HG03045 (cell line): ENCODE data around the gene RPL13.

ENCODE experiments used
- ATAC-seq: cut with Tn5 transposase; IDR thresholded peaks from one replicate; pipeline ENCODE4 v1.9.1; 2021; ENCODE audit warnings: mild to moderate bottlenecking, moderate library complexity; ENCODE audit not compliant: unreplicated experiment

The RPL13 gene

DNA sequence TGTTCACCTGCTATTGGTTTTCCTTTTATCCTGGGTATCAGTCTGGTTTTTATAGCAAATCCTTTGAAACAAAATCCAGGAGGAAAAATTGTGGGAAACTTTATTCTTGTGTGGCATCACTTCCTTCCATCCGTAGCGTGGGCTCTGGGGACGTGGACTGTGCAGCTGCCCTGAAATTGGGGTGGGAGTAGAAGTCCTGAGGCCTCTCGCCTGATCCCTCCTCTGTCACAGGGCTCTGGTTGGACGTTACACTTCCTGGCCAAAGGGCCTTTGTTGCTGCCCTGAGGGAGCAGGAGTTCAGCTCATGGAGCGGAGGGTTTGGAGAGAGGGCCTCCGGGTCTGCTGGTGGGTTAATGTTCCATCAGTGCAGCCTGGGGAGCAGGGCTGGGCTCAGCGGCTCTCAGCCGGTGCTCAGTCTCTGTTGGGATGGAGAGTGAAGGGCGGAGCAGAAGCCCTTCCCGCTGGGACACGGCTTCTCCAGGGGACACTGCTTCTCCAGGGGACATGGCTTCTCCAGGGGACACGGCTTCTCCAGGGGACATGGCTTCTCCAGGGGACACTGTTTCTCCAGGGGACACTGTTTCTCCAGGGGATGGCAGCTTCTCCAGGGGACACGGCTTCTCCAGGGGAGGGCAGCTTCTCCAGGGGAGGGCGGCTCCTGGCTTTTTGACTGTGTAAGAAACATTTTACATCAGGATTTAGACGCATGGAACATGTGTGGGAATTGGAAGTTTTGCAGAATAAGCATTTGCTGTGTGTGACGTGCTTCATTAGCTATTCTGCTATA lies 15.2 kb upstream of the RPL13 start:
- ATAC-seq: no peak

DNA sequence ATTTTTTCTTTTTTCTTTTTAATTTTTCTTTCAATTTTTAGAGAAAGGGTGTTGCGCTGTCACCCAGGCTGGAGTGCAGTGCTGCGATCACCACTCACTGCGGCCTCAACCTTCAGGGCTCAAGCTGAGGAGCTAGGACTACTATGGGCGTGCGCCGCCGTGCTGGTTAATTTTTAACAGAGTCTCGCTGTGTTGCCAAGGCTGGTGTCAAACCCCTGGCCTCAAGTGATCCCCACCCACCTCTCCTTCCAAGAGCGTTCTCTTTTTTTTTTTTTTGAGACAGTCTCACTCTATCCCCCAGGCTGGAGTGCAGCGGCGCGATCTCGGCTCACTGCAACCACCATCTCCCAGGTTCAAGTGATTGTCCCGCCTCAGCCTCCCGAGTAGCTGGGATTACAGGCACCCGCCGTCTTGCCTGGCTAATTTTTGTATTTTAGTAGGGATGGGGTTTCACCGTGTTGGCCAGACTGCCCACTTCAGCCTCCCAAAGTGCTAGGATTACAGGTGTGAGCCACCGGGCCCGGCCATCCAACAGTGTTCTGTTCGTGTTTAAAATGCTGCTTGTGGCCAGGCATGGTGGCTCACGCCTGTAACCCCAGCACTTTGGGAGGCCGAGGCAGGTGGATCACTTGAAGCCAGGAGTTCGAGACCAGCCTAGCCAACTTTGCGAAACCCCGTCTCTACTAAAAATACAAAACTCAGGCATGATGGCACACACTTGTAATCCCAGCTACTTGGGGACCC lies 14.5 kb upstream of the RPL13 start:
- ATAC-seq: no peak

DNA sequence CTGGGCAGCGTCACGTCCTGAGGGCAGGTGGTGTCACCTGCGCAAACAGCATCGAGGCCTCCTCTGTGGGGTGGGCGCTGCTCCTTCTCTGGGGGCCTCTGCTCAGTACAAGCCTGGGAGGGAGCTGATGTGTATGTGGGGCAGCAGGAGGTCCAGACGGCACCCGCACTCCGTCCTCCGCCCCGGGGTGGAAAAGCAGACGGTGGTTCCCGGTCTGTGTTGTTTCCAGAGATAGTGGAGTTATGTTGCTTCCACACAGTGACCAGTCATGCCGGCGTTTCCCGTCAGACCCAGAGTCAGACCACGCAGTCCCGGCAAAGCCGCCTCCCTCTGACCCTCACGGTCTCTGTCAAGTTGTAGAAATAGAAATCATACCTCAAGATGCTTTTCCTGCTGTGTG lies 13.7 kb upstream of the RPL13 start:
- no peak for ATAC-seq

DNA sequence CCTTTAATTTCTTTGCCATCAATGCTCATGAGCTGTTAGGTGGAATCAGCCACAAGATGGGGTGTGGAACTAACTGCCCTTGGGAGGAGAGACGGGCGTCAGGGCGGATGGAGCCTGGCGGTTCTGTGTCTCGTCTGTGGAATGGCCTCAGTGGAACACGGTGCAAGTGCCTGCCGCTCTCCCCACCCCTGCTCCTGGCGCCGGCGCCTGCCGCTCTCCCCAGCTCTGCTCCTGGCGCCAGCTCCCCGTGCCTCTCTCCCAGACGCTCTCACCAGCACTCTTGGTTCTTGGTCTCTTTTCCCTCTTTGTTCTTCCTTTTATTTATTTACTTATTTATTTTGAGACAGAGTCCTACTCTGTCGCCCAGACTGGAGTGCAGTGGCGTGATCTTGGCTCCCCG lies 13.2 kb upstream of the RPL13 start:
- no peak for ATAC-seq

DNA sequence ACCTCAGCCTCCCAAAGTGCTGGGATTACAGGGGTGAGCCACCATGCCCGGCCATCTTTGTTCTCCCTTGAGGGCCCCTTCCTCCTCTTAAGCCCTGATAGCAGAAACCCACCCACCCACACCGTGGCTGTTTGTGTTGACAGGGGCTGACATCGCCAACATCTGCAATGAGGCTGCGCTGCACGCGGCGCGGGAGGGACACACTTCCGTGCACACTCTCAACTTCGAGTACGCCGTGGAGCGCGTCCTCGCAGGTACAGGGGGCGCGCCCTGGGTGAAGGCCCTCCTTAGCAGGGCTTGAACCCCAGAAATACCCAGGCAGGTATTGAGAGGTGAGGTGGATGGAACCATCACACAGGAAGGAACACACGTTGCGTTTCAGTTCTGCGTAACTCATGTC lies 12.6 kb upstream of the RPL13 start:
- no peak for ATAC-seq

DNA sequence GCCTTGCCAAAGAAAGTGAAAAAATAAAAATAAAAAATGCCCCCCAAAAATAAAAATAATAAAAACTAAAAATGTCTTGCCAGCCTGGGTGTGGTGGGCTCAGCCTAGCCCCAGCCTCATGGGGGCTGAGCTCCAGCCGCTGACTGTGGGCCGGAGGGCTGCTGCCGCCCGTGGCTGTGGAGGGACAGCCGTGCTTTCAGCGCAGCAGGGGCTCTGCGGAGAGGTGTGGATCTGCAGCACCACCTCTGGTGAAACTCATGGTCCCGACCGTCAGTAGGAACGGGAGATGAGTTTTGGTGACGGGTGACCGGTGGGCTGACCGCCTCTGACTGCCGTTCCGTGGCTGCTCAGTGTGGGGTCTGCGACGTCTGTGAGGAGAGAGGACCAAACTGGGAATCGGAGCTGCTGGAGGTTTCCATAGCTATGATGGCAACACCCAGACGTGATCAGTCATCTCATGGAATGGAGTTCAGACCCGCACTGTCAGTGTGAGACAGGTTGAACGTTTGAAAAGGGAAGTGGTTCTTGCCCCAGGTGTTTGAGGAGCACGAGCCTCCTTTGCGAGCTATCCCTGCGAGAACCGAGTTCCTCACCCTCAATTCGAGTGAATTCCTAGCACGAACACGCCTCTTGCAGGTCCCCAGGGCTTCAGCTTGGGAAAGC lies 12.0 kb upstream of the RPL13 start:
- ATAC-seq: no peak

DNA sequence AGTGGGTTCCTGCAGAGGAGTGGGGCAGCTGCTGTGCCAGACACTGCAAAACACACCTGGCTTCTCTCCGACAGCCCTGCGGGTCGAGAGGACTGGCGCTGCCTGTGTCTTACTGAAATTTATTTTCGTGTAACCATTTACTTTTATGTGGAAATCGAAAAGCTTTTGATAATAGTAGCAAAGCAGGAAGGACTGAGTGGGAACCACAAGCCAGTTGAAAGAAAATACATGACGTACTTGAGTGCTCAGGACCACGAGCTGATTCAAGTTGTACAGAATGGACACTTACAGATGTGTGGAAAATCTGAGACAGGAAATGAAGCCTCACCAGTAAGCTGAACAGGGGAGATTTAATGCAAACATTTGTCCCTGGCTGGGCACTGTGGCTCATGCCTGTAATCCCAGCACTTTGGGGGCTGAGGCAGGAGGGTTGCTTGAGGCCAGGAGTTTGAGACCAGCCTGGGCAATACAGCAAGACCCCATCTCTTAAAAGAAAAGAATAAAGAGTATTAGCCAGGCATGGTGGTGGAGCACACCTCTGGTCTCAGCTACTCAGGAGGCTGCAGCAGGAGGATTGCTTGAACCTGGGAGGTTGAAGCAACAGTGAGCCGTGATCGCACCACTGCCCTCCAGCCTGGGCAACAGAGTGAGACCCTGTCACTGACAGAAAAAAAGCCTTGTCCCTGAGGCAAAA lies 11.3 kb upstream of the RPL13 start:
- ATAC-seq: no peak

DNA sequence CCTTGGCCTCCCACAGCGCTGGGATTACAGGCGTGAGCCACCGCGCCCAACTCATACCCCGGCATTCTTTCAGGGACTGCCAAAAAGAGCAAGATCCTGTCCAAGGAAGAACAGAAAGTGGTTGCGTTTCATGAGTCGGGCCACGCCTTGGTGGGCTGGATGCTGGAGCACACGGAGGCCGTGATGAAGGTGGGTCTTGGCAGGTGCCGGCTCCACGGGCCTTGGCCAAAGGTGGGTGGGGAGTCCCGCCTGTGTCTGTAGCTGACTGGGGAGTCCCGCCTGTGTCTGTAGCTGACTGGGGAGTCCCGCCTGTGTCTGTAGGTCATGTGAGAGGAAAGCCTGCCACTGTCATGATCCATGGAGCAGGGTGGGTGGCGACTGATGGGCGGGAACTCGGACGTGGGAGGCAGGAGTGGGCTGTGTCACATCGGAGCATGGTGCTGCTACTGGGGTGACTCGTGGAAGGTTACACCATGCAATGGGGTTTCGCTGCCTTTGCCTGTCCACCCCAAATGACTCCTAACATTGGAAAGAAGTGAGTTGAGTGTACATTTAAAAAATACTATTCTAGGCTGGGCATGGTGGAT lies 10.0 kb upstream of the RPL13 start:
- ATAC-seq: no peak

DNA sequence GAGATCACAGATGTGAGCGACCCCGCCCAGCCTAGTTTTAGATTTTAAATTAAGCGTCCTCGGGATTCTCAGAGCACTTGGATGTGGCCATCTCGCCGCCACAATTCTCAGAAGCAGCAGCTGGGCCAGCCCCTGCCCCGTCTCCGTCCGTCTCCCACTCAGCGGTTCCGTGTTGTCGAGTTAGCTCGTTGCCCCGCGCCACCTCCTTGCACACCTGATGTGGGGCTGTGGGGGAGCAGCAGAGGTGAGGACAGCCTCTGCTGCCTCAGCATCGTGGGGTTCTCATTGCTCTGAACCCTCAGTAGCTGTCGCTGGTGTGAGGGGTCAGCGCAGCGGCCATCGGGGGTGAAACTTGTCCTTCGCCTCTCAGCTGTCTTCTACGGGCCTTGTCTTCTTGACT lies 8.2 kb upstream of the RPL13 start:
- no peak for ATAC-seq

DNA sequence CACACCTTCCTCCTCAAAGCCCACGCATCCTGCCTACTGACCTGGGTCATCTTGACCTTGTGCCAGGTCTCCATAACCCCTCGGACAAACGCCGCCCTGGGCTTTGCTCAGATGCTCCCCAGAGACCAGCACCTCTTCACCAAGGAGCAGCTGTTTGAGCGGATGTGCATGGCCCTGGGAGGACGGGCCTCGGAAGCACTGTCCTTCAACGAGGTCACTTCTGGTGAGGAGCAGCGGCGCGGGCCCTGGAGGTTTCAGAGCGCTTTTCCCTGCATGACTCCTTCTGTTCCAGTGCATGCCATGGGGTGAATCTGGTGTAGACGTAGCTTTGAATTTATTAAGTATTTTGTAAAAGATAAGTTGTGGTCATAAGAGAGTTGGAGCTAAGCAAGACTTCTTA lies 7.6 kb upstream of the RPL13 start:
- no peak for ATAC-seq

DNA sequence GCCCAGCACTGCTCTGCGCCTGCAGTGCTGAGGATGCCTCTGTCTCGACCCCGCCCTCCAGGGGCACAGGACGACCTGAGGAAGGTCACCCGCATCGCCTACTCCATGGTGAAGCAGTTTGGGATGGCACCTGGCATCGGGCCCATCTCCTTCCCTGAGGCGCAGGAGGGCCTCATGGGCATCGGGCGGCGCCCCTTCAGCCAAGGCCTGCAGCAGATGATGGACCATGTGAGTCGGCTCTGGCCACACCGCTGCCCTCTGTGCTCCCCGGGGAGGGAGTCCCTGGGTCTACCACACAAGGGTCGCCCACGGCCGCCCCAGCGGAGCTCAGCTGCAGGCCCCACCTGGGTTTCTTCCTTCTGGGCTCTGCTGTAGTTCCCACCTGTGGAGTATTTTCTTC lies 6.7 kb upstream of the RPL13 start:
- no peak for ATAC-seq

DNA sequence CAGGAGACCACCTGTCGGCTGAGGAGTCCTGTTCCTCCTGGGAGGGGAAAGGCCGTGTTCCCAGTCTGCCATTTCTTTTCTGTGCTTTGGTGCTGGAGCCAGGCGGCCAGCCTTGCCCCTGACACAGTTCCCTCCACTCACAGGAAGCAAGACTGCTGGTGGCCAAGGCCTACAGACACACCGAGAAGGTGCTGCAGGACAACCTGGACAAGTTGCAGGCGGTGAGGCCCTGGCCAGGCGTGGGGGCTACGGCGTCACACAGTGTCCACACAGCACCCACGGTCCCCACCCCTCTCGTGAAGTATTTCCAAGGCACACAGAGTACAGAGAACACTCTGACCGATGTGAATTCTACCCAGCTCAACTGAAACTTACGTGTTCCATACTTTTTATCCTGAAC lies 6.1 kb upstream of the RPL13 start:
- no peak for ATAC-seq

DNA sequence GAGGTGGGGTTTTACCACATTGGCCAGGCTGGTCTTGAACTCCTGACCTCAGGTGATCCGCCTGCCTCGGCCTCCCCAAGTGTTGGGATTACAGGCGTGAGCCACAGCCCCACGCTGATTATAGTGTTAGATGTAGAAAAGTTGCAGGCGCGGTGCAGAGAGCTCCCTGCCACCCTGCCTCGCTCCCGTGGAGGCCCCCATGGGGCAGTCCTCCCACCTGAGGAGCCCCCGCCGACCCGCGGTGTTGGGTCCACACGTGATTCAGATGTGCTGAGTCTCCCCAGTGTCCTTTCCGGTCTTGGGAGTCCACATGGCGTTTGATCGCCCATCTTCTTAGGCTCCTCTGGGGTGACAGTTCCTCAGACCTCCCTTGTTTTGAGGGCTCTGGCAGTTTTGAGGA lies 5.2 kb upstream of the RPL13 start:
- no peak for ATAC-seq

DNA sequence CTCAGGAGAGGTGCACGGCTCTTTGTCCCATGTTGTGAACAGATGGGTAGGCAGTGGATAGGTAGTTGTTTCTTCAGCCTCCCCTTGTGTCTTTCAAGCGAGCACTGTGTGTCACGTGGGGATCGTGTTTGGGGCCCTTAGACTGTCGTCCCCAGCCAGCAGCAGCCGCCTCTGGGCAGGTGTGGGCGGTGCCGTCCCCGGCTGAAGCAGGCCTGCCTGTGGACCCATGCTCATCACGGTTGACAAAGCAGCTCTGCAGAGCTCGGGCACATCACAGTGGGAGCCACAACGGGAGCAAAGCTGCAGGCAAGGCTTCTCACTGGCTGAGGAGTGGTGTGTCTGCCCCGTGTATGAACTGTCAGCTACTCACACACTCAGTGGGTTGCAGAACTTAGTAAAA lies 4.7 kb upstream of the RPL13 start:
- ATAC-seq: no peak

DNA sequence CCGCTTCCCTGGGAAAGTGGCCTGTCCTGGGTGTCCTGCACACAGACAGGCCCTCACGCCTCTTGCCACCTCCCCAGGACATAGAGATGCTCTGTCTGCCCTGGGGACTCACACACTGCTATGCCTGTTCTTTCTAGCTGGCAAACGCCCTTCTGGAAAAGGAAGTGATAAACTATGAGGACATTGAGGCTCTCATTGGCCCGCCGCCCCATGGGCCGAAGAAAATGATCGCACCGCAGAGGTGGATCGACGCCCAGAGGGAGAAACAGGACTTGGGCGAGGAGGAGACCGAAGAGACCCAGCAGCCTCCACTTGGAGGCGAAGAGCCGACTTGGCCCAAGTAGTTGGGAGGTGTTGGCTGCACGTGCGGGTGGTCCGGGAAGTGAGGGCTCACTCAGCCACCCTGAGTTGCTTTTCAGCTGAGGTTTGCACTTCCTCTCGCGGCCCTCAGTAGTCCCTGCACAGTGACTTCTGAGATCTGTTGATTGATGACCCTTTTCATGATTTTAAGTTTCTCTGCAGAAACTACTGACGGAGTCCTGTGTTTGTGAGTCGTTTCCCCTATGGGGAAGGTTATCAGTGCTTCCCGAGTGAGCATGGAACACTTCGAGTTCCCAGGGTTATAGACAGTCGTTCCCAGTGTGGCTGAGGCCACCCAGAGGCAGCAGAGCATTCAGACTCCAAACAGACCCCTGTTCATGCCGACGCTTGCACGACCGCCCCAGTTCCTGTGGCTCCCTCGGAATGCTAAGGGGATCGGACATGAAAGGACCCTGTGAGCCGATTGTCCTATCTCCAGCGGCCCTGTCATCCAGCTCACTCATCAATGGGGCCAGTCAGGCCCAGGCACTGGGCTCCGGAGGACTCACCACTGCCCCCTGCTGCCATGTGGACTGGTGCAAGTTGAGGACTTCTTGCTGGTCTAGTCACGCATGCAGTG lies 3.5 kb upstream of the RPL13 start:
- no peak for ATAC-seq

DNA sequence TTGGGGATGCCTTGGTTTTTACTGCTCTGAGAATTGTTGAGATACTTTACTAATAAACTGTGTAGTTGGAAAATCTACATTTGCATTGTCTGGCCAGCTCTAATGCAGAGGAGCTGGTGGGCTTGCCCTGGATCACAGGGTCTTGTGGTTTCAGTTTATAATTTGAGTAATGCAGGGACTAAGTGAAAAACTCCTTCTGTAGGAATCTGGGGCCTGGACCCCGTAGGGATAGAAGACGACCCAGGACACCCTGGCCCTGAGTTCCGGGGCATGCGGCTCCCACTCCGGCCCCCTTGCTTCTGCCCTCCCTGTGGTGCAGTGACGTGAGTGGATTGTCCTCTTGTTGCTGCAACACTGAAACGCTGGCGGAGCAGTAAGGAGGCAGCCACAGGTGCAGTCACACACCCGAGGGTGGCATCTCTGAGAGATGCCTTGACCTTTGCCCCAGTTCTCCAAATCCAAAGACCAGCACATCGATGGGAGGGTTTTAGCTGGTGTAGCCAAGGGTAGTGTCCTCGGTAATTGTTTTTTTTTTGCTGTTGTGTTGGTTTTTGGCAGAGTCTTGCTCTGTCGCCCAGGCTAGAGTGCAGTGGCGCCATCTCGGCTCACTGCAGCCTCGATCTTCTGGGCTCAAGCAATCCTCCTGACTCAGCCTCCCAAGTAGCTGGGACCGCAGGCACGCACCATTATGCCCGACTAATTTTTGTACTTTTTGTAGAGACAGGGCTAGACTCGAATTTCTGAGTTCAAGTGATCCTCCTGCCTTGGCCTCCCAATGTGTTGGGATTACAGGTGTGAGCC lies 2.6 kb upstream of the RPL13 start:
- ATAC-seq: no peak

DNA sequence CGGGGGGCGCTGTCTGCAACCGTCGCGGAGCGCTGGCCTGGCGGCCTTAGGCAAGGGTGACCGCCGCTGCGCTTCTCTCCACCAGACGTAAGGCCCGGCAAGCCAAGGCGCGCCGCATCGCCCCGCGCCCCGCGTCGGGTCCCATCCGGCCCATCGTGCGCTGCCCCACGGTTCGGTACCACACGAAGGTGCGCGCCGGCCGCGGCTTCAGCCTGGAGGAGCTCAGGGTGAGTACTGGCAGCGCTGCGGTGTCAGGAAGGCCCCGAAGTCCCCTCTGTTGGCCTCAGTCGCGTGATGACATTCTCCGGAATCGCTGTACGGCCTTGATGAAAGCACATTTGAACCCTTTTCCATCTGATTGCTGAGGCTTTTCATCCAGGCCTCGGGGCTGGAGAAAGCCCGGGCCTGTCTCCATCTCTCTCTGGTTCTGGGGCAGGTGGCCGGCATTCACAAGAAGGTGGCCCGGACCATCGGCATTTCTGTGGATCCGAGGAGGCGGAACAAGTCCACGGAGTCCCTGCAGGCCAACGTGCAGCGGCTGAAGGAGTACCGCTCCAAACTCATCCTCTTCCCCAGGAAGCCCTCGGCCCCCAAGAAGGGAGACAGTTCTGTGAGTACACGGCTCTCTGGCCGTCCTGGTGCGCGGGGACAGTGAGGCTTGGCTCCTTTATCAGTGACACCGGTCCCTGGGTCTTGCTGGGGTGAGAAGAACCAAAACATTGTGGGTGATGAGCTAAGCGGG lies 831 bp downstream of the RPL13 start:
- ATAC-seq: peak; percentile 8

DNA sequence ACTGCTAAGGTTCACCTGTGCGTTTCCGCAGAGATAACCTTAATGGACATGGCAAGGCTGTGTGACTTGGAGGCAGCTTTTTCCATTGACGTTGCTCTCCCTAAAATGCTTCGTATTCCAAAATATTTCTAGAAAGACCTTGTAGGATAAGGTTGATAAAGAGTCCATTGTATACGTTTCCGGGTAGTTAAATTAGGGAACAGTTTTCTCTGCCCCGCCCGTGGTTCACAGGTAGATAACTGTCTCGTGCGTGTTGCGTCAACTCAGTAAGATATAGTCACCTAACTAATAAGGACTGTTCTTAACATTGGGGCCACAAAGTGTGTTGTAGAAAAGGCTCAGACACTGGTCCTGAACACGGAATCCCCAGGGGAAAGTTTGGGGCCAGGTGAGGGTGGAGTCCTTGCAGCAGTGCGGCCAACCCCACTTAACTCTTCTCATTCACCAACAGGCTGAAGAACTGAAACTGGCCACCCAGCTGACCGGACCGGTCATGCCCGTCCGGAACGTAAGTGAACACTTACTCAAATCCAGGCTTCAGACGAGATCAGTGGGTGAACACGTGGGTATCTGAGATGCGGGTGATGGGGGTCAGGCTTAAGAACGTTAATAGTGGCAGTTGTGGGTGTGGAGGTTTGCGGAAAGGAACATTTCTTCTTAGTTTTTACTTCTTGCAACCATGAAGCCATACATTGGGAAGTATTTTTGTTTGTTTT lies 1.6 kb downstream of the RPL13 start:
- no peak for ATAC-seq
